Endodermal cell (in vitro differentiated cells): ENCODE results near the gene GRIK5. TPM values are rescaled to one million over a fixed set of nuclear protein-coding genes. Genes with fewer than 3 reads are reported as not detected.

Experiments used
- DNase-seq: peaks from one replicate; pipeline ENCODE4 v3.0.0-alpha.2; 2017
- H3K27ac ChIP-seq: 2 replicates; pipeline ENCODE4 v1.5.1; 2013; ENCODE audit warnings: mild to moderate bottlenecking, low read depth, low read length, moderate library complexity
- H3K27me3 ChIP-seq: 2 replicates; pipeline ENCODE4 v1.6.1; 2013; ENCODE audit warnings: mild to moderate bottlenecking, low read length, moderate library complexity; ENCODE audit not compliant: insufficient read depth, control insufficient read depth, poor library complexity, severe bottlenecking
- H3K36me3 ChIP-seq: 2 replicates; pipeline ENCODE4 v1.7.0; 2013; ENCODE audit warnings: mild to moderate bottlenecking, low read length, moderate library complexity; ENCODE audit not compliant: control insufficient read depth, insufficient read depth
- H3K4me1 ChIP-seq: one replicate; pipeline ENCODE4 v1.7.0; 2013; ENCODE audit warnings: low read length; ENCODE audit not compliant: control insufficient read depth, insufficient read depth
- H3K4me3 ChIP-seq: 2 replicates; pipeline ENCODE4 v1.5.1; 2013; ENCODE audit warnings: mild to moderate bottlenecking, low read length, moderate library complexity
- H3K9ac ChIP-seq: 2 replicates; pipeline ENCODE4 v1.6.1; 2013; ENCODE audit warnings: mild to moderate bottlenecking, low read length, moderate library complexity; ENCODE audit not compliant: poor library complexity, severe bottlenecking; ENCODE audit errors: extremely low read depth
- H3K9me3 ChIP-seq: 2 replicates; pipeline ENCODE4 v1.6.1; 2013; ENCODE audit warnings: mild to moderate bottlenecking, low read length, moderate library complexity; ENCODE audit not compliant: control insufficient read depth
- H3K27ac Mint-ChIP-seq: 2 replicates; pipeline ENCODE4 v1.8.0; 2020; ENCODE audit warnings: mixed read lengths
- H3K27me3 Mint-ChIP-seq: 2 replicates; pipeline ENCODE4 v1.8.0; 2021; ENCODE audit warnings: mild to moderate bottlenecking, mixed read lengths; ENCODE audit not compliant: insufficient read depth
- H3K36me3 Mint-ChIP-seq: 2 replicates; pipeline ENCODE4 v1.8.0; 2020; ENCODE audit warnings: low read depth, mixed read lengths
- H3K4me1 Mint-ChIP-seq: 2 replicates; pipeline ENCODE4 v1.8.0; 2020; ENCODE audit warnings: mixed read lengths
- H3K4me3 Mint-ChIP-seq: 2 replicates; pipeline ENCODE4 v1.8.0; 2020; ENCODE audit warnings: mild to moderate bottlenecking, moderate library complexity, mixed read lengths
- H3K9me3 Mint-ChIP-seq: 2 replicates; pipeline ENCODE4 v1.8.0; 2020; ENCODE audit warnings: mild to moderate bottlenecking, mixed read lengths
- CTCF ChIP-seq: fragments of 200-600 bp; sonication (generic); conservative IDR thresholded peaks from 2 replicates; pipeline ENCODE4 v1.5.0; 2021; ENCODE audit warnings: antibody characterized with exemption, mild to moderate bottlenecking
- WGBS, 2 experiments: methylation state at CpG; one replicate each; pipeline versions ENCODE4 v1.1.5 to v1.1.7; 2013; ENCODE audit warnings: missing lambda C conversion rate in 2 of 2, mixed read lengths in 1 of 2; ENCODE audit not compliant: insufficient coverage in 1 of 2, insufficient read length in 1 of 2; 5-methylcytosine and 5-hydroxymethylcytosine counted together
- total RNA-seq, 2 donors: library from RNA; stranded (reverse); fragmentation: NEBNext Ultra II Directional in 1 of 2; extraction: Animal tissue kit (Norgen Biotek cat#: 25700) in 1 of 2; gene quantifications; 2 replicates in 1 of 2; 3 replicates in 1 of 2; pipeline ENCODE4 v1.2.1, GENCODE V29; 2021

Gene GRIK5
- total RNA-seq, 2 donors from 2014 or later: 21.6 to 38.7 TPM

- Mint-ChIP-seq H3K36me3 (peaks cover 44% of the 10 kb centered on the region), H3K27me3 (no peaks in the 10 kb centered on the region), H3K4me1 (no peaks in the 10 kb centered on the region), H3K9me3 (no peaks in the 10 kb centered on the region), H3K4me3 (no peak overlapping the region), H3K27ac (no peak overlapping the region)
- Histone ChIP-seq H3K9me3 (no peaks in the 10 kb centered on the region), H3K9ac (no peak overlapping the region), H3K4me3 (no peak overlapping the region), H3K36me3 (peaks cover 6% of the 10 kb centered on the region), H3K27ac (no peak overlapping the region), H3K27me3 (no peaks in the 10 kb centered on the region), H3K4me1 (no peaks in the 10 kb centered on the region)
- DNase-seq: no peak
- no peak for TF ChIP-seq CTCF
- 93 to 97% methylated on average over 6 to 7 of the region's 7 CpGs for WGBS, 2 experiments
These were observed 12.2 kb downstream of the GRIK5 start for GRCh38 chr19:42057846-42058245.

GRCh38 chr19:42054205-42054604 is 15.8 kb downstream of the GRIK5 start:
- Mint-ChIP-seq H3K9me3 (no peaks in the 10 kb centered on the region), H3K4me3 (no peak overlapping the region), H3K27me3 (no peaks in the 10 kb centered on the region), H3K27ac (no peak overlapping the region), H3K4me1 (no peaks in the 10 kb centered on the region), H3K36me3 (peaks cover 33% of the 10 kb centered on the region)
- TF ChIP-seq CTCF: no peak
- H3K27ac ChIP-seq: no peak overlapping the region
- DNase-seq: no peak
- H3K9me3 ChIP-seq: no peaks in the 10 kb centered on the region
- no peaks in the 10 kb centered on the region for H3K27me3 ChIP-seq
- H3K4me3 ChIP-seq: no peak overlapping the region
- WGBS, 2 experiments: 93 to 99% methylated on average over 9 to 17 of the region's 18 CpGs
- no peak overlapping the region for H3K9ac ChIP-seq
- peaks cover 6% of the 10 kb centered on the region for H3K36me3 ChIP-seq
- H3K4me1 ChIP-seq: no peaks in the 10 kb centered on the region

GRCh38 chr19:42053037-42053935 is 16.7 kb downstream of the GRIK5 start:
- no peak overlapping the region for H3K27ac Mint-ChIP-seq
- no peaks in the 10 kb centered on the region for H3K9me3 Mint-ChIP-seq
- H3K27me3 Mint-ChIP-seq: no peaks in the 10 kb centered on the region
- H3K27ac ChIP-seq: peak overlapping the region; percentile 44
- no peak overlapping the region for H3K4me3 ChIP-seq
- H3K4me3 Mint-ChIP-seq: no peak overlapping the region
- peaks cover 6% of the 10 kb centered on the region for H3K36me3 ChIP-seq
- WGBS, 2 experiments: 92 to 93% methylated on average over 10 to 17 of the region's 17 CpGs
- TF ChIP-seq CTCF: no peak
- DNase-seq: no peak
- H3K9ac ChIP-seq: no peak overlapping the region
- no peaks in the 10 kb centered on the region for H3K4me1 Mint-ChIP-seq
- H3K4me1 ChIP-seq: no peaks in the 10 kb centered on the region
- H3K9me3 ChIP-seq: no peaks in the 10 kb centered on the region
- peaks cover 28% of the 10 kb centered on the region for H3K36me3 Mint-ChIP-seq
- no peaks in the 10 kb centered on the region for H3K27me3 ChIP-seq
